OCI-LY3 (cell line): ENCODE results near the gene RNF152.

ENCODE experiments used
- H2AFZ ChIP-seq: fragments of 200-600, 300-600 bp; shearing (Covaris generic); 2 replicates; pipeline ENCODE4 v1.6.0; 2014; ENCODE audit warnings: antibody characterized with exemption, low read depth, low read length
- H3K27ac ChIP-seq: fragments of 200-600, 300-600 bp; sonication (generic); 2 replicates; pipeline ENCODE4 v1.5.1; 2014; ENCODE audit warnings: mild to moderate bottlenecking, low read length, moderate library complexity, mixed read lengths
- H3K27me3 ChIP-seq: fragments of 200-600, 300-600 bp; sonication (generic); 2 replicates; pipeline ENCODE4 v1.6.1; 2014; ENCODE audit warnings: low read depth, low read length, mixed read lengths
- H3K36me3 ChIP-seq: fragments of 200-600, 300-600 bp; sonication (generic); replicated peaks from 2 replicates; pipeline ENCODE3; 2014; ENCODE audit warnings: low read depth, low read length, mixed read lengths
- H3K4me1 ChIP-seq: fragments of 300-600, 200-600 bp; sonication (generic); 2 replicates; pipeline ENCODE4 v1.6.1; 2014; ENCODE audit warnings: low read length, mixed read lengths
- H3K4me2 ChIP-seq: fragments of 200-600, 300-600 bp; sonication (generic); 2 replicates; pipeline ENCODE4 v1.6.1; 2014; ENCODE audit warnings: low read length, mixed read lengths
- H3K4me3 ChIP-seq: fragments of 300-600, 200-600 bp; sonication (generic); 2 replicates; pipeline ENCODE4 v1.5.1; 2014; ENCODE audit warnings: antibody characterized with exemption, mild to moderate bottlenecking, low read length, moderate library complexity
- H3K79me2 ChIP-seq: fragments of 300-600, 200-600 bp; shearing (Covaris generic); 2 replicates; pipeline ENCODE4 v1.6.1; 2014; ENCODE audit warnings: mild to moderate bottlenecking, low read length, mixed read lengths
- H3K9ac ChIP-seq: fragments of 300-600, 200-600 bp; shearing (Covaris generic); 2 replicates; pipeline ENCODE4 v1.6.0; 2014; ENCODE audit warnings: mild to moderate bottlenecking, low read length, moderate library complexity
- H3K9me3 ChIP-seq: fragments of 200-600, 300-600 bp; shearing (Covaris generic); 2 replicates; pipeline ENCODE4 v1.6.1; 2014; ENCODE audit warnings: low read length, mixed read lengths; ENCODE audit not compliant: insufficient read depth
- H4K20me1 ChIP-seq: fragments of 200-600, 300-600 bp; sonication (generic); 2 replicates; pipeline ENCODE4 v1.6.1; 2016; ENCODE audit warnings: low read length, mixed read lengths; ENCODE audit not compliant: insufficient read depth
- CTCF ChIP-seq: fragments of 200-600, 300-600 bp; sonication (generic); IDR thresholded peaks from 2 replicates; pipeline ENCODE4 v1.5.1; 2014; ENCODE audit warnings: antibody characterized with exemption, low read length, low read depth
- EZH2phosphoT487 ChIP-seq: fragments of 200-600 bp; shearing (Covaris generic); IDR thresholded peaks from 2 replicates; pipeline ENCODE4 v1.6.1; 2018; ENCODE audit warnings: antibody characterized with exemption, mixed run types, low read depth

RNF152 gene

GRCh38 chr18:61833978-61834377 is 58.8 kb downstream of the RNF152 start:
- peaks cover 6% of the 10 kb centered on the region for H3K4me1 ChIP-seq
- H3K9ac ChIP-seq: no peak overlapping the region
- no peak for TF ChIP-seq EZH2phosphoT487
- TF ChIP-seq CTCF: no peak
- no peak overlapping the region for H3K4me3 ChIP-seq
- no peaks in the 10 kb centered on the region for H3K36me3 ChIP-seq
- no peak overlapping the region for H2AFZ ChIP-seq
- no peak overlapping the region for H3K27ac ChIP-seq
- no peaks in the 10 kb centered on the region for H3K79me2 ChIP-seq
- H3K4me2 ChIP-seq: no peak overlapping the region
- H3K9me3 ChIP-seq: no peaks in the 10 kb centered on the region
- peaks cover 60% of the 10 kb centered on the region for H3K27me3 ChIP-seq
- no peaks in the 10 kb centered on the region for H4K20me1 ChIP-seq

- TF ChIP-seq EZH2phosphoT487 (no peak), CTCF (no peak)
- Histone ChIP-seq H3K9ac (no peak overlapping the region), H3K4me3 (no peak overlapping the region), H3K4me1 (peaks cover 6% of the 10 kb centered on the region), H2AFZ (no peak overlapping the region), H3K27me3 (peaks cover 54% of the 10 kb centered on the region), H3K4me2 (peak overlapping the region; percentile 9; the same call in 1 of the 2 replicates), H3K36me3 (no peaks in the 10 kb centered on the region), H3K27ac (no peak overlapping the region), H3K9me3 (no peaks in the 10 kb centered on the region), H4K20me1 (no peaks in the 10 kb centered on the region), H3K79me2 (no peaks in the 10 kb centered on the region)
These were observed 59.4 kb downstream of the RNF152 start for GRCh38 chr18:61833387-61833786.

- Histone ChIP-seq H3K27ac (no peak overlapping the region), H3K36me3 (no peaks in the 10 kb centered on the region), H3K79me2 (no peaks in the 10 kb centered on the region), H3K9me3 (no peaks in the 10 kb centered on the region), H3K4me1 (peaks cover 6% of the 10 kb centered on the region), H3K4me3 (no peak overlapping the region), H2AFZ (no peak overlapping the region), H3K27me3 (peaks cover 49% of the 10 kb centered on the region), H3K4me2 (no peak overlapping the region), H3K9ac (no peak overlapping the region), H4K20me1 (no peaks in the 10 kb centered on the region)
- no peak for TF ChIP-seq CTCF
- no peak for TF ChIP-seq EZH2phosphoT487
These were observed 59.9 kb downstream of the RNF152 start for GRCh38 chr18:61832858-61833257.

- H3K9ac ChIP-seq: no peak overlapping the region
- no peak overlapping the region for H3K4me3 ChIP-seq
- peaks cover 56% of the 10 kb centered on the region for H3K27me3 ChIP-seq
- no peak overlapping the region for H3K27ac ChIP-seq
- H3K9me3 ChIP-seq: no peaks in the 10 kb centered on the region
- no peak overlapping the region for H3K4me2 ChIP-seq
- no peak overlapping the region for H2AFZ ChIP-seq
- no peaks in the 10 kb centered on the region for H3K36me3 ChIP-seq
- H4K20me1 ChIP-seq: no peaks in the 10 kb centered on the region
- peaks cover 6% of the 10 kb centered on the region for H3K4me1 ChIP-seq
- TF ChIP-seq CTCF (no peak), EZH2phosphoT487 (no peak)
- H3K79me2 ChIP-seq: no peaks in the 10 kb centered on the region
These were observed 61.7 kb downstream of the RNF152 start for GRCh38 chr18:61831071-61831470.
